Mononuclear cell (primary cell): ENCODE measurements around the gene SAPCD2. TPM values are rescaled to one million over a fixed set of nuclear protein-coding genes. Genes with fewer than 3 reads are reported as not detected.

Experiments used
- H3K27me3 ChIP-seq: 2 replicates; pipeline ENCODE4 v1.6.0; 2011; ENCODE audit warnings: low read length, control low read depth; ENCODE audit not compliant: insufficient read depth
- H3K4me1 ChIP-seq: 2 replicates; pipeline ENCODE4 v1.5.1; 2011; ENCODE audit warnings: mild to moderate bottlenecking, low read length, control low read depth; ENCODE audit not compliant: insufficient read depth
- H3K4me3 ChIP-seq: 2 replicates; pipeline ENCODE4 v1.5.1; 2011; ENCODE audit warnings: mild to moderate bottlenecking, low read length, moderate library complexity
- H3K9me3 ChIP-seq: 2 replicates; pipeline ENCODE4 v1.5.1; 2011; ENCODE audit warnings: low read depth, mild to moderate bottlenecking, control low read depth, low read length
- total RNA-seq: library from RNA; depleted of rRNA; stranded (reverse); fragments of >200 nt; gene quantifications from one replicate; pipeline ENCODE4 v1.2.3, GENCODE V29; 2012

SAPCD2 gene
- total RNA-seq, 1 donor, result 3.3 TPM

DNA sequence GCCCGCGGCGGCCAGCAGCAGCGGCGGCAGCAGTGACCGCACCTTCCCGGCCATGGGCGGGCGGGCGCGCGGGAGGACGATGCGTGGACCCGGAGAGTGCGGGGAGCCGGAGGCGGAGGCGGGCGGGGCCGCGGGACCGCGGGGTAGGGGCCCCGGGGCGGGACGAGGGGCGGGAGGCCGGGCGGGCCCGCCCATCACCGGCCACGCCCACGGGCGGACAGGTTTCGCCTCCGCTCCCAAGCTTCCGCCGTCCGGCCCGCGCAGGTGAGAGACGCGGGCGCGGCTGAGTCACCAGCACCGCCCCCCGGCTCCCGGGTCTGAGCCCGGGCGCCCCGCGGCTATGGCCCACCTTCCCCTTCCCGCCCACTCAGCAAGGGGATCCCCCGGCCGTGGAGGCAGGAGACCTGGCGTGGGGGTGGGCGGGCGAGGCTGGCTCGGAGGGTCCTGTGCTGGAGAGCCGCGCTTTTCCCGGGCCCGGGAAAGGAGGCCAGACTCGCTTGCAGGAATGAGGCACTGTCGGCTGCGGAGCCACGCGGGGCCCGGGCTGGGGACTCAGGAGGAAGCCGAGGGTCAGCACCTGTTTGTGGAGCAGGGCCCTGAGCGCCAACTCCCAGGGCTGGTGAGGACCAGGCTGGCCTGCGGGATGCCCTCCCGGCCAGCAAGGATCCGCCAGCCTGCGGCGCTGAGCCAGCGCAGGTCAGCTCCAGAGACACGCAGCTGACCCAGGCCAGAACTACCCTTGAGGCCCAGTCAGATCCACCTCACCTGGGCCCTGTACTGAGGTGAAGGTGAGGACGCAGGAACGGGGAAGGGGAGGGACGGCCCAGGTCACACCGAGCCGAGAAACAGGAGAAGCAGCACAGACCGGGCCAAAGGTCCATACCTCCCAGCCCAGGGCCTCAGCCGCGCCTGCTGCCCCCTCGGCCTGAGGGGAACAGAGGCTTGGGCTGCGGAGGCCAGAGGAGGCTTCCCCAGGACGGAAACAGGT lies 16.1 kb downstream of the SAPCD2 start, which contains the start of gene ENTPD2:
TSS of gene ENTPD2 (minus strand) at position 118 of the 988 bp plus-strand sequence. CDS start at position 54, 64 bp downstream.
- no peaks in the 10 kb centered on the region for H3K9me3 ChIP-seq

DNA sequence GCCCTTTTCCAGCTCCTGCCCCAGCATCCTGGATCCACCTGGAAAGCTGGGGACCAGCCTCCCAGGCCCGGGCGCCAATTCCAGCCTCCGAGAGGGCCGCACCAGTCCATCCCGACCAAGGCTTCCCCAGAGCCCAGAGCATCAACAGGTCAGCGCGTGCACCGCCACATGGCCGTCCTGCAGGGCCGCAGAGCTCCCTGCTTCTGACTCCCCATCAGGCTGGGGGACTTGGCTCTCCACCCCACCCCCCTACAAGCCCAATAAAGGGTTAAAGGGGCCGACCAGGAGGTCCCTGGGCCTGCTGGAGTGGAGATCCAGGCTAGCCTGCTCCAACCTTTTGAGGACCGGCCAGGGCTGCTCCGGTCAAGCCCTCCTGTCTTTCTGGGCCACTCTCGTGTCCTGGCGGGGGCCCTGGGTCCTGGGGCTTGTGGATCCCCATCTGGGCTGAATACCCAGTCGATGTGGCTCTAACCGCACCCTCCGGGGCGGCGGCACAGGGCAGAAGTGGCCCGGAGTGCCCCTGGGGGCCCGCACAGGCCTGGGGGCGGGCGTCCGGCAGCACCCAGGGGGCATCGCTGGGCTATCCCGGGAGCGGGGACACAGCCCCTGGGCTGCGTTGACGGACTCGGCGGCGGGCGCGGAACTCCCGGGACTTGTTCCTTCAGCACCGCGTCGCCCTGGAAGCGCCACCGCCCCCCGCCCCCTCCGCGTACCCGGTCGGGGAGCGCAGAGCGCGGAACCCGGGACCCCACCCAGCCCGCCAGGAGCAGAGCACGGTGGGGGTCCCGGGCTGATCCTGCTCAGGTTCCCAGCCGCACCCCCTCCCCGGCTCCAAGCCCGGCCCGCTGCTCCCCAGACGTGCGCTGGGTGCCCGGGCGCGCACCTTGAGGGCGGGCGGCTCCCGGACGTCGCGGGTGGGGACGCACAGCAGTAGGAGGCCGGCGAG lies 17.1 kb downstream of the SAPCD2 start:
- peaks cover 12% of the 10 kb centered on the region for H3K4me1 ChIP-seq
- no peaks in the 10 kb centered on the region for H3K9me3 ChIP-seq
- H3K27me3 ChIP-seq, result peaks cover 31% of the 10 kb centered on the region
- H3K4me3 ChIP-seq, result no peak overlapping the region

More for the DNA sequence above, 16.1 kb downstream of the SAPCD2 start, which contains the start of gene ENTPD2:
- Histone ChIP-seq H3K4me1 (peaks cover 16% of the 10 kb centered on the region), H3K4me3 (no peak within 1 kb of the TSS), H3K27me3 (peaks cover 28% of the 10 kb centered on the region)

GRCh38 chr9:137052293-137052692 lies 18.1 kb downstream of the SAPCD2 start:
- Histone ChIP-seq H3K27me3 (peaks cover 40% of the 10 kb centered on the region), H3K4me3 (no peak overlapping the region), H3K4me1 (peaks cover 12% of the 10 kb centered on the region), H3K9me3 (no peaks in the 10 kb centered on the region)

- no peaks in the 10 kb centered on the region for H3K9me3 ChIP-seq
- peaks cover 18% of the 10 kb centered on the region for H3K4me1 ChIP-seq
- peaks cover 51% of the 10 kb centered on the region for H3K27me3 ChIP-seq
- no peak overlapping the region for H3K4me3 ChIP-seq
Observed at GRCh38 chr9:137051145-137051724, 19.1 kb downstream of the SAPCD2 start.

- peaks cover 54% of the 10 kb centered on the region for H3K27me3 ChIP-seq
Observed at GRCh38 chr9:137050570-137050969, 19.8 kb downstream of the SAPCD2 start.

DNA sequence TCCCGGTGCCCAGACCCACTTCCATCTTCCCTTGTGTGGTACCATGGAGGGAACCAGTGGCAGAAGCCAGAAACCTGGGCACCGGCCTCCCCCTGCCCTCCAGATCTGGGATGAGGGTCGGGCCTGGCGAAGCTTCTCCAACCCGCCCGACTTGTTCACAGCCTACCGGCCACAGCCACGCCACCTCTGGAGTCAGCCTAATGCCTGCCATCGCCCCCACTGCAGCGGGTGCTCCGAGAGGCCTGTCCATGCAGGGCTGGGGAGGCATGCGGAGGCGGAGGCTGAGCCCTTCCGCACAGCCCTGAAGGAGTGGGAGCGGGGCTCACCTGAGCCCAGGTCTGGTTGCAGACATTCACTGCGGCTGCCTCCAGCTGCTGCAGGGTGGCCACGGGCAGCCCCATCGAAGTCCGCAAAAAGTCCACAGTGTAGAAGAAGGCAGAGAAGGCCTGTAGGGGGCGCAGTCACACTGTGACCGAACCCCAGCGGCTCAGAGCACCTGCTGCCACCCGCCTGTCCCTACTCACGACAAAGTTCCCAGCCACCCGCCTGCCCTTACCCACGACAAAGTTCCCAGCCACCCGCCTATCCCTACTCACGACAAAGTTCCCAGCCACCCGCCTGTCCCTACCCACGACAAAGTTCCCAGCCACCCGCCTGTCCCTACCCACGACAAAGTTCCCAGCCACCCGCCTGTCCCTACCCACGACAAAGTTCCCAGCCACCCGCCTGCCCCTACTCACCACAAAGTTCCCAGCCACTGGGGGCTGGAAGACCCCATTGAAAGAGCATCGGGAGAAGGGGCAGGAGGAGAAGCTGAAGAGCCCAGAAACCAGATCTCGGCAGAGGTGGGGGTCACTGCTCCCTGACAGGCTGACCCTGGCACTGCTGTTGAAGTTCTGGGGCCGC lies 20.6 kb downstream of the SAPCD2 start:
- peaks cover 61% of the 10 kb centered on the region for H3K27me3 ChIP-seq
- H3K4me3 ChIP-seq, result no peak overlapping the region
- peaks cover 30% of the 10 kb centered on the region for H3K4me1 ChIP-seq
- no peaks in the 10 kb centered on the region for H3K9me3 ChIP-seq

More at GRCh38 chr9:137050570-137050969, 19.8 kb downstream of the SAPCD2 start:
- no peak overlapping the region for H3K4me3 ChIP-seq
- H3K4me1 ChIP-seq, result peaks cover 23% of the 10 kb centered on the region
- no peaks in the 10 kb centered on the region for H3K9me3 ChIP-seq

- Histone ChIP-seq H3K4me3 (no peak overlapping the region), H3K9me3 (no peaks in the 10 kb centered on the region), H3K4me1 (peaks cover 39% of the 10 kb centered on the region), H3K27me3 (peaks cover 70% of the 10 kb centered on the region)
Observed at GRCh38 chr9:137048655-137049543, 21.5 kb downstream of the SAPCD2 start.

- Histone ChIP-seq H3K4me3 (peak within 1 kb of the TSS; percentile 22), H3K4me1 (peaks cover 31% of the 10 kb centered on the region), H3K27me3 (peaks cover 56% of the 10 kb centered on the region), H3K9me3 (no peaks in the 10 kb centered on the region)
Observed at GRCh38 chr9:137046088-137046787, 24.1 kb downstream of the SAPCD2 start, which contains the start of gene NPDC1. NPDC1 (minus strand) TSS chr9:137046177; CDS start chr9:137045989, 188 bp downstream.

- peak overlapping the region; percentile 22 for H3K4me3 ChIP-seq
- H3K9me3 ChIP-seq, result no peaks in the 10 kb centered on the region
- H3K27me3 ChIP-seq, result peaks cover 56% of the 10 kb centered on the region
- H3K4me1 ChIP-seq, result peaks cover 31% of the 10 kb centered on the region
Observed at GRCh38 chr9:137045294-137046087, 24.9 kb downstream of the SAPCD2 start.

DNA sequence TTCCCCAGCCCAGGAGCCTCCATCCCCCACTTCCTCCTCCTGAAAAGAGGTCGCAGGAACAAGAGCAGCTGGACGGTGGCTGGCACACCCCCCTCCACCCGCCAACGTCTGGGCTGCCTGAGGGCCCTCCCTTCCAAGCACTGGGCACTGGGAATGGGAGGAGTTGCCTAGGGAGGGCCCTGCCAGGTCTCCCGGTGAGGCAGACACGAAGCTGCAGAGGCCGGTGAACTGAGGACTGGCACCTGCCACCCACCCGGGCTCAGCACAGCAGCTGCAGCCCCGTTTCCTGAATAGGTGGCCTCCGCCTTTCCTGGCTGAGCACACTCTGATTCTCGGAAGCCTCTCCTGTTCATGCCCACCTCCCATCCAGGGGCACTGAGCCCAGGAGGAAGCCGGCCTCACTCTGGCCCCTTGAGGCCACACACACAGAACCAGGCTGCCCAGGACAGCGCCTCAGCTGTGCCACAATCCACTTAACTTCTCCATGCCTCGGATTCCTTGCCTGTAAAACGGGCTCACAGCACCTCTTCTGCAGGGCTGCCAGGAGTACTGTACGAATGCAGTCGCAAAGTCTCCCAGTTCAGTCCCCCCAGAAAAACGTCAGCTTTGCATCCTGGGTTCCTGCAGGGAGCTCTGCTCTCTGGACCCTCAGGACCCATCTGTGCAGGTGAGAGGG lies 25.7 kb downstream of the SAPCD2 start:
- peaks cover 31% of the 10 kb centered on the region for H3K4me1 ChIP-seq
- no peak overlapping the region for H3K4me3 ChIP-seq
- peaks cover 49% of the 10 kb centered on the region for H3K27me3 ChIP-seq
- no peaks in the 10 kb centered on the region for H3K9me3 ChIP-seq

GRCh38 chr9:137044037-137044436 lies 26.3 kb downstream of the SAPCD2 start:
- peaks cover 43% of the 10 kb centered on the region for H3K27me3 ChIP-seq
- H3K9me3 ChIP-seq, result no peaks in the 10 kb centered on the region
- H3K4me3 ChIP-seq, result no peak overlapping the region
- peaks cover 31% of the 10 kb centered on the region for H3K4me1 ChIP-seq
